WTC11 (cell line): ENCODE results near the gene CHFR.
A peak's percentile ranks its signal among the peaks of the same experiment; 100 is the strongest.

ENCODE experiments used
- CTCF ChIP-seq: fragments of 200-600 bp; IDR thresholded peaks from 2 replicates; pipeline ENCODE4 v1.8.0; 2022; ENCODE audit warnings: antibody characterized with exemption
- GTF2I ChIP-seq: fragments of 250-450 bp; sonication (Bioruptor Pico); conservative IDR thresholded peaks from 2 replicates; pipeline ENCODE4 v1.4.0; 2021; ENCODE audit warnings: mild to moderate bottlenecking
- ZNF317 ChIP-seq: sonication (generic); formaldehyde crosslinking; IDR thresholded peaks from 2 replicates; pipeline ENCODE4 v1.8.1; 2023; ENCODE audit warnings: low read depth, mild to moderate bottlenecking, moderate library complexity, missing genetic modification reagents, borderline replicate concordance
- ZNF396 ChIP-seq: fragments of 250-450 bp; sonication (Bioruptor Pico); IDR thresholded peaks from 2 replicates; pipeline ENCODE4 v1.8.0; 2021; ENCODE audit warnings: mild to moderate bottlenecking, moderate library complexity, borderline replicate concordance

- TF ChIP-seq CTCF (peak; percentile 54), ZNF317 (CRISPR knock-in tag) (no peak), ZNF396 (CRISPR knock-in tag) (no peak), GTF2I (CRISPR knock-in tag) (no peak)
Observed at GRCh38 chr12:132921685-132922084, 34.3 kb upstream of the CHFR start.
